ENCODE results near the gene KRT25. TPM values are rescaled to one million over a fixed set of nuclear protein-coding genes. Genes with fewer than 3 reads are reported as not detected.

The KRT25 gene
- total and polyA plus RNA-seq, 2 of the 8 experiments (the other 6 are each of a cell fraction or from before 2014, with no cell fraction given) = not detected

DNA sequence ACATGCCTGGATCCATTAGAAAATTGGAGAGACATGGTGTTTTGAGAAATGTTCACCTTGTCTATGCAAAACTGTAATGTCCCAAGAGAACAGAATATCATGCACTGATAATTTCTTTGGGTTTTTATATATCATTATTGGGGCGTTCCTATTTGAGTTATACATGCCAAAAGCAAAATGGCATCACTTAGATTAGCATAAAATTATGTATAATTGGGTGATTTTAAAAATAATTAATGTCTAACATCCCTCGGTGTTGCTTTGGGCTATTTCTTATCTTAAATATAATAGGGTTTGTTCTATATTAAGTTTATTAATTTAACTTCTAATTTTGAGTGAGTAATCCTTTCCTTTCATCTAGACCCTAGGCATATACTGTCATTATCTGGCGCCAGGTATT lies 44.7 kb upstream of the KRT25 start, which contains the start of gene KRT28:
KRT28 (minus strand) TSS at position 101 of the 400 bp plus-strand sequence; CDS start at position 35, 66 bp downstream.
- H3K4me1 ChIP-seq (replicated peaks in 1 of 4; ENCODE audit: control insufficient read depth in 3 of 4, insufficient read depth in 4 of 4, low read length in 3 of 4) = no peaks in the 10 kb centered on the region
- H2BK120ac ChIP-seq (replicated peaks; ENCODE audit: low read depth, low read length) = no peak within 1 kb of the TSS
- ChIA-PET POLR2A (ENCODE audit: partially characterized antibody) (no interaction called here), CTCF (ENCODE audit: partially characterized antibody) (interaction anchor here (1.0 kb wide), 1 partner anchor 9 kb away, joined by 3 read pairs; no protein-coding TSS in a partner anchor)
- H3K79me2 ChIP-seq (ENCODE audit: control insufficient read depth in 1 of 2, insufficient read depth in 2 of 2, low read length in 2 of 2) = no peaks in the 10 kb centered on the region
- no peak within 1 kb of the TSS for H4K91ac ChIP-seq (replicated peaks; ENCODE audit: insufficient read length, low read length)
- H3K27ac ChIP-seq (ENCODE audit: low read depth, low read length) = no peak within 1 kb of the TSS
- H3K18ac ChIP-seq (ENCODE audit: extremely low read depth, low read length) = no peak within 1 kb of the TSS
- H2AK5ac ChIP-seq (ENCODE audit: low read depth, low read length) = no peak within 1 kb of the TSS
- no peak within 1 kb of the TSS for H3K56ac ChIP-seq (replicated peaks; ENCODE audit: insufficient read length, low read depth, low read length)
- no peak within 1 kb of the TSS for H2AFZ ChIP-seq (ENCODE audit: low read length)
- 82% methylated on average over 3 of the region's 3 CpGs; no CpG with 5 or more reads in 1 of the 2 experiments for WGBS, 2 experiments (ENCODE audit: extremely low coverage in 1 of 2, insufficient coverage in 1 of 2, insufficient read length in 1 of 2, insufficient replicate concordance in 2 of 2, low coverage in 1 of 2, low lambda C conversion rate in 2 of 2, missing lambda C conversion rate in 1 of 2)
- no peak within 1 kb of the TSS for H3K14ac ChIP-seq (ENCODE audit: insufficient read length)
- no peak within 1 kb of the TSS for H3K4ac ChIP-seq (replicated peaks; ENCODE audit: insufficient read length, low read depth, low read length)
- H3K9me3 ChIP-seq (ENCODE audit: insufficient read depth in 2 of 2, low read depth in 1 of 2, low read length in 1 of 2) = no peaks in the 10 kb centered on the region
- no peak within 1 kb of the TSS for H3K4me2 ChIP-seq (ENCODE audit: insufficient read depth in 1 of 2, low read depth in 2 of 2, low read length in 2 of 2)
- DNase-seq (ENCODE audit: low read depth in 1 of 2, low spot score in 2 of 2) (no peak), FAIRE-seq (no peak)
- H3K4me3 ChIP-seq (ENCODE audit: extremely low read depth in 1 of 4, insufficient read depth in 2 of 4, low read depth in 3 of 4, low read length in 4 of 4) = no peak within 1 kb of the TSS
- no peak within 1 kb of the TSS for H2BK20ac ChIP-seq (ENCODE audit: low read length)
- H4K8ac ChIP-seq (ENCODE audit: extremely low read depth, insufficient read depth, low read length) = no peak within 1 kb of the TSS
- H2BK15ac ChIP-seq (ENCODE audit: low read length) = no peak within 1 kb of the TSS
- no peak within 1 kb of the TSS for H3K9ac ChIP-seq (replicated peaks in 1 of 4; ENCODE audit: extremely low read depth in 1 of 4, low read depth in 3 of 4, low read length in 3 of 4)
- no peaks in the 10 kb centered on the region for H3K36me3 ChIP-seq (ENCODE audit: control insufficient read depth in 2 of 4, insufficient read depth in 4 of 4, low read length in 3 of 4)
- H2BK12ac ChIP-seq (ENCODE audit: low read depth, low read length) = no peak within 1 kb of the TSS
- no peak within 1 kb of the TSS for H2BK5ac ChIP-seq (ENCODE audit: low read depth, low read length)
- no peak for TF ChIP-seq HDAC2 (IDR thresholded peaks at IDR 0.05; ENCODE audit: borderline replicate concordance in 1 of 2, low read depth in 2 of 2, low read length in 2 of 2)
- TF ChIP-seq CBX8 (IDR thresholded peaks at IDR 0.05; ENCODE audit: borderline replicate concordance, low read depth, low read length) = no peak
- TF ChIP-seq RXRA (IDR thresholded peaks at IDR 0.05; ENCODE audit: insufficient read depth, low read depth, low read length) = no peak
- TF ChIP-seq EGR1 (IDR thresholded peaks at IDR 0.05; ENCODE audit: borderline replicate concordance, low read depth, low read length) = no peak
- TF ChIP-seq YY1 (IDR thresholded peaks at IDR 0.05; ENCODE audit: low read depth, low read length) = no peak
- no peak for TF ChIP-seq POU5F1 (IDR thresholded peaks at IDR 0.05; ENCODE audit: low read depth, low read length)
- no peak for TF ChIP-seq RBBP5 (IDR thresholded peaks at IDR 0.05; ENCODE audit: borderline replicate concordance, low read depth, low read length)
- TF ChIP-seq KDM1A (IDR thresholded peaks at IDR 0.05; ENCODE audit: borderline replicate concordance, low read length) = no peak
- TF ChIP-seq JUND (IDR thresholded peaks at IDR 0.05; ENCODE audit: low read length) = no peak
- no peak within 1 kb of the TSS for H3K23ac ChIP-seq (ENCODE audit: insufficient read length)
- H3K27me3 ChIP-seq (replicated peaks in 1 of 4; ENCODE audit: control insufficient read depth in 3 of 4, extremely low read depth in 1 of 4, insufficient read depth in 3 of 4, low read length in 3 of 4) = 0 out of 7 replicates have a peak, but pooled peaks cover 0 to 3% (median 0%) of the 10 kb centered on the region in 4 experiments
- H4K20me1 ChIP-seq (replicated peaks in 1 of 2; ENCODE audit: control insufficient read depth in 1 of 2, insufficient read depth in 2 of 2, low read length in 2 of 2) = no peaks in the 10 kb centered on the region
- H3K23me2 ChIP-seq (ENCODE audit: low read depth, low read length) = no peaks in the 10 kb centered on the region
- H4K5ac ChIP-seq (ENCODE audit: insufficient read length, low read depth, low read length) = no peak within 1 kb of the TSS
- H3K79me1 ChIP-seq (ENCODE audit: low read depth, low read length) = no peaks in the 10 kb centered on the region
